HEK293T (cell line): Measurements from ENCODE around the gene OR52N4.

ENCODE experiments used
- ARNT ChIP-seq: fragments of 450-650 bp; IDR thresholded peaks from 2 replicates; pipeline ENCODE4 v1.6.1; 2017; ENCODE audit warnings: mild to moderate bottlenecking
- CTBP1 ChIP-seq: fragments of 450-650 bp; IDR thresholded peaks from 2 replicates; pipeline ENCODE4 v1.6.1; 2016; ENCODE audit warnings: borderline replicate concordance
- FOXK2 ChIP-seq: fragments of 450-650 bp; IDR thresholded peaks from 2 replicates; pipeline ENCODE4 v1.6.1; 2016; ENCODE audit warnings: mild to moderate bottlenecking
- FOXM1 ChIP-seq: fragments of 450-650 bp; IDR thresholded peaks from 2 replicates; pipeline ENCODE4 v1.6.1; 2017; ENCODE audit warnings: mild to moderate bottlenecking, borderline replicate concordance
- L3MBTL2 ChIP-seq: fragments of 450-650 bp; conservative IDR thresholded peaks from 2 replicates; pipeline ENCODE4 v1.6.1; 2016; ENCODE audit warnings: mild to moderate bottlenecking
- NFRKB ChIP-seq: fragments of 450-650 bp; IDR thresholded peaks from 2 replicates; pipeline ENCODE4 v1.6.1; 2016; ENCODE audit warnings: mild to moderate bottlenecking, moderate library complexity
- SP1 ChIP-seq: fragments of 450-650 bp; IDR thresholded peaks from 2 replicates; pipeline ENCODE4 v1.6.1; 2017
- SUZ12 ChIP-seq: fragments of 450-650 bp; IDR thresholded peaks from 2 replicates; pipeline ENCODE4 v1.6.1; 2016; ENCODE audit warnings: mild to moderate bottlenecking
- TARDBP ChIP-seq: fragments of 450-650 bp; IDR thresholded peaks from 2 replicates; pipeline ENCODE4 v1.6.1; 2016
- TF ChIP-seq, protein P1 (sequence below): fragments of 450-650 bp; IDR thresholded peaks from 2 replicates; pipeline ENCODE4 v1.6.1; 2016

DNA sequence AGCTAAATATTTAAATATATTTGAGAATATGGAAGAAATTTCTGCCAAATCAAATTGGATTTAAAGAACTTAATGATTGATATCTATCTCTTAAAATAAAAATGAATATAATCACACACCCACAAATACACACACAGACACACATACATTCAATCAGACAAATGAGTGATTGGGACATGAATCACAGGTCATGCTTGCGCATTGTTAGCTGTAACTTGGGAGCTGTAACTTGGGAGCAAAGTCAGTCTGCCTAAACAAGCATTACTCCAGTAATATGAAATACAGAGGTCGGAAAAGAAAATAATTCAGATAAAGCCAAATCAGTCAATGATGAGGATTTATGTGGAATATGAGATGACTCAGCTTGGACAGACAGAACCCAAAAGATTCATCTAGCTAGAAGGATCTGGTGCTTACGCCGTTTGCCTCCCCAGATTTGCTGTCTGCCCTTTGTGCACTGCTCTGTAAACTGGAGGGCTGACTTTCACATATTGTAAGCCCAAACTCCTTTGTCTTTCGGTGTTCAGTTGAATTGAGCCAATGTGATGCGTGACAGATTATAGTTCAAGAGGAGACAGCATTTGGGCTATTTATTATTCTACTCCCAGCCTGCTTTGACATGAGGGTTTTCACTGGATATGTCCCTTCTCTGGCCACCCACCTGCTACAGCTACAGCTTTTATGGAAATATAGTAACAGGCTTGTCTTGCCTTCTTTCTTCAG is 16.2 kb upstream of the OR52N4 start:
- TF ChIP-seq SUZ12 (no peak), NFRKB (no peak), FOXM1 (no peak), ARNT (no peak), FOXK2 (no peak), TARDBP (no peak), L3MBTL2 (no peak), CTBP1 (no peak), SP1 (no peak)
- TF ChIP-seq, protein P1, sequence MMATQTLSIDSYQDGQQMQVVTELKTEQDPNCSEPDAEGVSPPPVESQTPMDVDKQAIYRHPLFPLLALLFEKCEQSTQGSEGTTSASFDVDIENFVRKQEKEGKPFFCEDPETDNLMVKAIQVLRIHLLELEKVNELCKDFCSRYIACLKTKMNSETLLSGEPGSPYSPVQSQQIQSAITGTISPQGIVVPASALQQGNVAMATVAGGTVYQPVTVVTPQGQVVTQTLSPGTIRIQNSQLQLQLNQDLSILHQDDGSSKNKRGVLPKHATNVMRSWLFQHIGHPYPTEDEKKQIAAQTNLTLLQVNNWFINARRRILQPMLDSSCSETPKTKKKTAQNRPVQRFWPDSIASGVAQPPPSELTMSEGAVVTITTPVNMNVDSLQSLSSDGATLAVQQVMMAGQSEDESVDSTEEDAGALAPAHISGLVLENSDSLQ: no peak
